ENCODE measurements around the gene TSPAN18. TPM values are rescaled to one million over a fixed set of nuclear protein-coding genes. Genes with fewer than 3 reads are reported as not detected.

TSPAN18 gene
- total and polyA plus RNA-seq, 2 of the 4 experiments (the other 2 are of a cell fraction), result 0.36 to 1.1 TPM

DNA sequence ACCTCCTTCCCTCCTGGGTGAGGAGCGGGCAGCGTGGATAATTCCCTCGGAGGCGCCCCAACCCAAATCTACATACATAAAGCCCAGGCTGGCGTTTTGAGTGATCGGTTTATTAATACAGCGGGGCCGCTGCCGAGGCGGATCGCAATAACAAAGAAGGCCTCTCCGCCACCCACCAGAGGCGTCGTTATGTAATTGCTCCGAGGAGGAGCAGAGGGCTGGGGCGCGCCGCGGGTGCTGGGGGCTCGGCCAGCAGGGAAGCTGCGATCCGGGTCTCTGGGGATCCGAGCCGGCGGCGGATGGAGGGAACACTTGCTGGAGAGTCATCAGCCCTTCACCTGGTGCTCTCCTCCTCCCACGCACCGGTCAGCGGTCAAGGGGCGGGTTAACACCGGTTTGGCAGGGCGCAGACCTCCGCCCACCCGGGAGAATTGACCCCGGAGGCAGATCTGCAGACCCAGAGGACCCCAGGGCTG lies 230.3 kb downstream of the TSPAN18 start:
- Histone ChIP-seq H3K27me3 (ENCODE audit: control insufficient read depth, insufficient read depth, low read length) (peaks cover 22% of the 10 kb centered on the region; the same call in 1 of the 2 replicates), H3K27ac (ENCODE audit: insufficient read depth, low read length) (no peak overlapping the region), H4K5ac (ENCODE audit: low read depth, low read length) (no peak overlapping the region), H3K36me3 (ENCODE audit: control insufficient read depth, insufficient read depth, low read length) (no peaks in the 10 kb centered on the region), H2BK120ac (ENCODE audit: low read depth, low read length) (no peak overlapping the region), H4K91ac (ENCODE audit: insufficient read depth, low read depth, low read length) (no peak overlapping the region), H4K8ac (ENCODE audit: low read depth in 2 of 2, low read length in 2 of 2) (no peak overlapping the region), H3K9ac (ENCODE audit: low read depth, low read length) (no peak overlapping the region), H2BK15ac (ENCODE audit: low read depth, low read length) (no peak overlapping the region), H2AK5ac (ENCODE audit: low read depth, low read length) (no peak overlapping the region), H3K14ac (replicated peaks; ENCODE audit: low read depth, low read length) (no peak overlapping the region), H3K4me3 (ENCODE audit: insufficient read depth, low read depth, low read length) (no peak overlapping the region), H4K20me1 (ENCODE audit: insufficient read depth, low read length) (no peaks in the 10 kb centered on the region), H3K56ac (ENCODE audit: extremely low read depth, insufficient read depth, low read length) (no peak overlapping the region), H3K9me1 (ENCODE audit: insufficient read depth, low read length) (peaks cover 5% of the 10 kb centered on the region), H3K4ac (ENCODE audit: low read depth, low read length) (no peak overlapping the region), H2BK20ac (ENCODE audit: low read depth, low read length) (no peak overlapping the region), H2AFZ (replicated peaks; ENCODE audit: low read length, poor library complexity) (no peak overlapping the region), H3K4me2 (ENCODE audit: low read depth, low read length) (no peak overlapping the region), H2AK9ac (replicated peaks; ENCODE audit: low read depth, low read length, poor library complexity) (no peak overlapping the region), H3K79me1 (ENCODE audit: low read depth in 1 of 2, low read length in 2 of 2) (no peaks in the 10 kb centered on the region), H3K23ac (ENCODE audit: low read depth, low read length) (no peak overlapping the region), H3K9me3 (ENCODE audit: control insufficient read depth, insufficient read depth, low read length) (no peaks in the 10 kb centered on the region), H3K4me1 (ENCODE audit: control insufficient read depth, insufficient read depth, low read length) (peaks cover 9% of the 10 kb centered on the region), H2BK5ac (ENCODE audit: low read depth, low read length, poor library complexity, severe bottlenecking) (no peak overlapping the region), H3K18ac (ENCODE audit: low read depth, low read length) (no peak overlapping the region)
- ChIA-PET POLR2A (ENCODE audit: unreplicated experiment) (no interaction called here), CTCF (no interaction called here)
- no TSS peak for BruUV-seq (replicated peaks)
- dilution Hi-C loops (cut with HindIII; ENCODE audit: low sequenced_read_pairs, unreplicated experiment) (no loop called here), intact Hi-C loops (cut with micrococcal nuclease) (loop anchor here (5.0 kb wide), 1 partner anchor 130 kb away; no protein-coding TSS in a partner anchor), in situ Hi-C loops (cut with MboI; ENCODE audit: low sequenced_read_pairs) (no loop called here)
- no peak for ATAC-seq (ENCODE audit: low read depth)
- DNase-seq, result no peak
- TF ChIP-seq RCOR1 (IDR thresholded peaks at IDR 0.05; ENCODE audit: insufficient replicate concordance, low read length) (no peak), RFX5 (IDR thresholded peaks at IDR 0.05; ENCODE audit: low read depth, low read length) (no peak), POLR2A (IDR thresholded peaks at IDR 0.05; ENCODE audit: low read depth, low read length) (no peak), FOS (IDR thresholded peaks at IDR 0.05; ENCODE audit: low read depth, low read length) (no peak), MAZ (IDR thresholded peaks at IDR 0.05; ENCODE audit: borderline replicate concordance, low read depth, low read length) (no peak), CEBPB (IDR thresholded peaks at IDR 0.05; ENCODE audit: low read depth, low read length) (no peak), MXI1 (IDR thresholded peaks at IDR 0.05; ENCODE audit: borderline replicate concordance, low read depth, low read length) (no peak), MAFK (IDR thresholded peaks at IDR 0.05; ENCODE audit: low read depth, low read length) (no peak), SMC3 (IDR thresholded peaks at IDR 0.05; ENCODE audit: low read depth, low read length) (no peak), BHLHE40 (IDR thresholded peaks at IDR 0.05; ENCODE audit: low read depth, low read length) (no peak), NFE2L2 (IDR thresholded peaks at IDR 0.05; ENCODE audit: low read depth, low read length) (no peak), CHD1 (IDR thresholded peaks at IDR 0.05; ENCODE audit: low read depth, low read length) (no peak), RAD21 (IDR thresholded peaks at IDR 0.05; ENCODE audit: low read length) (no peak)
- TF ChIP-seq, protein P1, sequence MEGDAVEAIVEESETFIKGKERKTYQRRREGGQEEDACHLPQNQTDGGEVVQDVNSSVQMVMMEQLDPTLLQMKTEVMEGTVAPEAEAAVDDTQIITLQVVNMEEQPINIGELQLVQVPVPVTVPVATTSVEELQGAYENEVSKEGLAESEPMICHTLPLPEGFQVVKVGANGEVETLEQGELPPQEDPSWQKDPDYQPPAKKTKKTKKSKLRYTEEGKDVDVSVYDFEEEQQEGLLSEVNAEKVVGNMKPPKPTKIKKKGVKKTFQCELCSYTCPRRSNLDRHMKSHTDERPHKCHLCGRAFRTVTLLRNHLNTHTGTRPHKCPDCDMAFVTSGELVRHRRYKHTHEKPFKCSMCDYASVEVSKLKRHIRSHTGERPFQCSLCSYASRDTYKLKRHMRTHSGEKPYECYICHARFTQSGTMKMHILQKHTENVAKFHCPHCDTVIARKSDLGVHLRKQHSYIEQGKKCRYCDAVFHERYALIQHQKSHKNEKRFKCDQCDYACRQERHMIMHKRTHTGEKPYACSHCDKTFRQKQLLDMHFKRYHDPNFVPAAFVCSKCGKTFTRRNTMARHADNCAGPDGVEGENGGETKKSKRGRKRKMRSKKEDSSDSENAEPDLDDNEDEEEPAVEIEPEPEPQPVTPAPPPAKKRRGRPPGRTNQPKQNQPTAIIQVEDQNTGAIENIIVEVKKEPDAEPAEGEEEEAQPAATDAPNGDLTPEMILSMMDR (conservative IDR thresholded peaks at IDR 0.05; ENCODE audit: low read depth, low read length), result no peak
- TF ChIP-seq, protein P2, sequence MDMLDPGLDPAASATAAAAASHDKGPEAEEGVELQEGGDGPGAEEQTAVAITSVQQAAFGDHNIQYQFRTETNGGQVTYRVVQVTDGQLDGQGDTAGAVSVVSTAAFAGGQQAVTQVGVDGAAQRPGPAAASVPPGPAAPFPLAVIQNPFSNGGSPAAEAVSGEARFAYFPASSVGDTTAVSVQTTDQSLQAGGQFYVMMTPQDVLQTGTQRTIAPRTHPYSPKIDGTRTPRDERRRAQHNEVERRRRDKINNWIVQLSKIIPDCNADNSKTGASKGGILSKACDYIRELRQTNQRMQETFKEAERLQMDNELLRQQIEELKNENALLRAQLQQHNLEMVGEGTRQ (IDR thresholded peaks at IDR 0.05; ENCODE audit: low read depth, low read length), result no peak
- TF ChIP-seq, protein P3, sequence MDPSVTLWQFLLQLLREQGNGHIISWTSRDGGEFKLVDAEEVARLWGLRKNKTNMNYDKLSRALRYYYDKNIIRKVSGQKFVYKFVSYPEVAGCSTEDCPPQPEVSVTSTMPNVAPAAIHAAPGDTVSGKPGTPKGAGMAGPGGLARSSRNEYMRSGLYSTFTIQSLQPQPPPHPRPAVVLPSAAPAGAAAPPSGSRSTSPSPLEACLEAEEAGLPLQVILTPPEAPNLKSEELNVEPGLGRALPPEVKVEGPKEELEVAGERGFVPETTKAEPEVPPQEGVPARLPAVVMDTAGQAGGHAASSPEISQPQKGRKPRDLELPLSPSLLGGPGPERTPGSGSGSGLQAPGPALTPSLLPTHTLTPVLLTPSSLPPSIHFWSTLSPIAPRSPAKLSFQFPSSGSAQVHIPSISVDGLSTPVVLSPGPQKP (IDR thresholded peaks at IDR 0.05; ENCODE audit: borderline replicate concordance, low read depth, low read length), result no peak
- 12% methylated on average over 11 of the region's 35 CpGs; no CpG with 5 or more reads in 1 of the 2 experiments for WGBS, 2 experiments (ENCODE audit: extremely low coverage in 2 of 2, insufficient read length in 1 of 2)

Measured in IMR-90 (cell line).